Prostate gland (tissue), 2 donors: Measurements from ENCODE around the gene RXRB. TPM values are rescaled to one million over a fixed set of nuclear protein-coding genes. Genes with fewer than 3 reads are reported as not detected.

Experiments
- DNase-seq: peaks from one replicate; pipeline ENCODE4 v3.0.0-alpha.2; 2019; ENCODE audit warnings: low spot score
- H3K27ac ChIP-seq, 2 donors: fragments of 200-600 bp; sonication (generic); 2 replicates each; pipeline ENCODE4 v1.5.1; 2017 to 2019
- H3K27me3 ChIP-seq: fragments of 200-600 bp; sonication (generic); replicated peaks from 2 replicates; pipeline ENCODE4 v1.5.1; 2019; ENCODE audit not compliant: insufficient read depth
- H3K36me3 ChIP-seq, 2 donors: fragments of 200-600 bp; sonication (generic); 1 replicate in 1 of 2; 2 replicates in 1 of 2; pipeline versions ENCODE4 v1.5.1 to v1.8.1; 2017 to 2019
- H3K4me1 ChIP-seq: fragments of 200-600 bp; sonication (generic); replicated peaks from 2 replicates; pipeline ENCODE4 v1.5.1; 2019
- H3K4me3 ChIP-seq, 2 donors: fragments of 200-600 bp; sonication (generic); 2 replicates each; pipeline ENCODE4 v1.5.1; 2017 to 2019
- H3K9me3 ChIP-seq: fragments of 200-600 bp; sonication (generic); 2 replicates; pipeline ENCODE4 v1.5.1; 2017
- CTCF ChIP-seq, 4 experiments: fragments of 200-600 bp in 2 of 4; fragments of 450-650 bp in 2 of 4; sonication (generic) in 2 of 4; IDR thresholded peaks; 1 replicate in 3 of 4; 2 replicates in 1 of 4; pipeline ENCODE4 v1.5.1; 2016 to 2019; ENCODE audit warnings: antibody characterized with exemption in 4 of 4, mild to moderate bottlenecking in 2 of 4, moderate library complexity in 2 of 4
- POLR2A ChIP-seq: fragments of 450-650 bp; IDR thresholded peaks from one replicate; pipeline ENCODE4 v1.6.1; 2016; ENCODE audit warnings: antibody characterized with exemption, mild to moderate bottlenecking
- POLR2AphosphoS5 ChIP-seq: sonication (generic); formaldehyde crosslinking; IDR thresholded peaks from one replicate; pipeline ENCODE4 v1.6.1; 2017; ENCODE audit warnings: antibody characterized with exemption
- WGBS: methylation state at CpG from one replicate; pipeline ENCODE4 v1.1.5; 2018; 5-methylcytosine and 5-hydroxymethylcytosine counted together
- intact Hi-C: fragments of 100-400 bp; cut with DNase I; formaldehyde crosslinking; loops from one replicate; pipeline ENCODE4 v1.14.2; 2022
- total RNA-seq, 2 donors: library from RNA; depleted of rRNA; stranded (reverse); fragments of >200 nt; gene quantifications; one replicate each; pipeline ENCODE4 v1.1.0, GENCODE V29; 2016

The RXRB gene
- total RNA-seq, 2 donors from 2014 or later: 30.6 to 40.5 TPM

DNA sequence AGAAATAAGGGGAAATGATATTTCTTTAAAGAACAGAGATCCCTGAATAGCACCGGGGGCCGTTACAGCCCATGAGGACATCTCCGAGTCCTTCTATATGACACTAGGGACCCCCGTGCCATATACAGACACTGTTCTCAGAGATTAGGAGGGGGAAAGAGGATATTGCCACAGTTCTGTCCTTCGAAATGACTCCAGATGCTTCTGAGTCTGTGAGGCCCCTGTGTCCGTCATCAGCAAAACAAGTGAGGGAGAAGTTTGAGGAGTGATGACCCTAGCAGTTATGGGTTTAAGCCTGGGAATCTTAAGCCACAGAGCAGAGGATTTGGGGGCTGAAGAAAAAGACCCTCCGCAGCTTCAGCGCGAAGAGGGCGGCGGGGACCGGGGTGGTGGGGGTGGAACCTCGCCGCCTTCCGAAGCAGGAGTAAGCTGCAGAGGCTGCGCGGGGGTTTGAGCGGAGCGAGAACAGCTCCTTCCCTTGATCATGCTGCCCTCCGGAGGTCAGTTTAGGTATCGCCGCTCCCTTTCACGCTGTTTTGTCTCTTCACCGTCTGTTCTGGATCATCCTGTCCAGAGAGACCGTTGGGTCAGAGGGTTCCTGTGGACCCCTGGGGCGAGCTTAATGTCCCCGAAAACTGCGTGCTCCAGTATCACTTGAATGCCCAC is 47.6 kb upstream of the RXRB start:
- Histone ChIP-seq H3K9me3 (no peaks in the 10 kb centered on the region), H3K36me3 (no peaks in the 10 kb centered on the region), H3K4me3 (peak overlapping the region; percentile 41 to 44), H3K4me1 (no peaks in the 10 kb centered on the region), H3K27ac (peak overlapping the region; percentile 88 to 91), H3K27me3 (no peaks in the 10 kb centered on the region)
- intact Hi-C loops: loop anchor here (1.0 to 10.0 kb wide), 4 partner anchors 47 to 233 kb away; partner anchors contain the start of genes RXRB and SLC39A7
- TF ChIP-seq POLR2AphosphoS5 (peak; percentile 71), CTCF (IDR thresholded peaks at IDR 0.05) (peak; percentile 89 to 98 (median 94)), POLR2A (no peak)
- WGBS: 1% methylated on average over 28 of the region's 28 CpGs
- DNase-seq: peak; percentile 88

DNA sequence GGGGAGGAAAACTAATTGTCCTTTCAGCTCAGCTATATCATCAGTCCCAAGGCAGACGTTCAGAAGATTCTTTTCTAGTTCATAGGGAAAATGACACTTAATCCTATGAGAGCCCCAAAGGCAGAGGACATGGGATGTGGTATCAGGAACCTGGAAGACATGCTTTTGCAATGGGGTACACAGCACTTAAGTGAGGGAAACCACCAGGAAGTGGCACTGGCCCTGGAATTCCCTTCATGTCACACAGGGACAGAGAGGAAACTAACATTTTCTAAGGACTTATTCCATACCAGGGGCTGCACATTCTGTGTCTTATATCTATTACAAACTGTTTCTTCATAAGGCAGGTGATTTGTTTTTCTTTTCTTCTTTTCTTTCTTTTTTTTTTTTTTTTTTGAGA is 43.0 kb upstream of the RXRB start:
- intact Hi-C loops: loop anchor here (10.0 kb wide), 1 partner anchor 119 kb away; no protein-coding TSS in a partner anchor
- no peaks in the 10 kb centered on the region for H3K36me3 ChIP-seq
- TF ChIP-seq POLR2AphosphoS5 (no peak), CTCF (IDR thresholded peaks at IDR 0.05) (no peak), POLR2A (no peak)
- no peaks in the 10 kb centered on the region for H3K4me1 ChIP-seq
- peaks cover 2% of the 10 kb centered on the region for H3K27me3 ChIP-seq
- H3K27ac ChIP-seq: no peak overlapping the region
- WGBS: 44% methylated on average over 1 of the region's 1 CpG
- H3K9me3 ChIP-seq: no peaks in the 10 kb centered on the region
- no peak overlapping the region for H3K4me3 ChIP-seq
- no peak for DNase-seq

DNA sequence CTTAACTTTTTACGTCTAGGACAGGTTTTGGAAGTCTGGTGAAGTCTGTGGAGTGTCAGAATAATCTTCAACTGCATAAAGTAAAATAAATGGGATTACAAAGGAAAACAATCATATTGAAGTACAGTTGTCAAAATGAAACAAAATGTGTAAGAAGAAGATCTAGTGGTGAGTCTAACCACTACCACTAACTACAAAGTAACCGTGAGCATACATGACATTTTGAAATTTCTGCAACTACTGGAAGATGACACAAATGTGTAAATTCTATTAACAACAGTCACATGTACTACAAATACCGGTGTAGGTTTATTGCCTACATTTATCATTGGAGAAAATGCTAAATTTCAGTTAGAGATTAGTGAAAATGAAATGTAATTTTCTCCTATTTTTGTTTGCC is 41.5 kb upstream of the RXRB start:
- TF ChIP-seq CTCF (IDR thresholded peaks at IDR 0.05) (no peak), POLR2AphosphoS5 (no peak), POLR2A (no peak)
- no peaks in the 10 kb centered on the region for H3K36me3 ChIP-seq
- DNase-seq: no peak
- H3K9me3 ChIP-seq: no peaks in the 10 kb centered on the region
- intact Hi-C loops: loop anchor here (10.0 kb wide), 1 partner anchor 117 kb away; no protein-coding TSS in a partner anchor
- H3K27me3 ChIP-seq: peaks cover 2% of the 10 kb centered on the region
- H3K4me3 ChIP-seq: no peak overlapping the region
- H3K27ac ChIP-seq: no peak overlapping the region
- WGBS: 53% methylated on average over 3 of the region's 3 CpGs
- H3K4me1 ChIP-seq: no peaks in the 10 kb centered on the region

- H3K4me3 ChIP-seq: no peak overlapping the region
- TF ChIP-seq POLR2AphosphoS5 (no peak), POLR2A (no peak), CTCF (IDR thresholded peaks at IDR 0.05) (no peak)
- H3K36me3 ChIP-seq: no peaks in the 10 kb centered on the region
- intact Hi-C loops: no loop called here
- no peaks in the 10 kb centered on the region for H3K9me3 ChIP-seq
- WGBS: 63% methylated on average over 2 of the region's 2 CpGs
- H3K27me3 ChIP-seq: peaks cover 5% of the 10 kb centered on the region
- no peak for DNase-seq
- no peak overlapping the region for H3K27ac ChIP-seq
- no peaks in the 10 kb centered on the region for H3K4me1 ChIP-seq
Measured at GRCh38 chr6:33237741-33238140, 37.3 kb upstream of the RXRB start.

DNA sequence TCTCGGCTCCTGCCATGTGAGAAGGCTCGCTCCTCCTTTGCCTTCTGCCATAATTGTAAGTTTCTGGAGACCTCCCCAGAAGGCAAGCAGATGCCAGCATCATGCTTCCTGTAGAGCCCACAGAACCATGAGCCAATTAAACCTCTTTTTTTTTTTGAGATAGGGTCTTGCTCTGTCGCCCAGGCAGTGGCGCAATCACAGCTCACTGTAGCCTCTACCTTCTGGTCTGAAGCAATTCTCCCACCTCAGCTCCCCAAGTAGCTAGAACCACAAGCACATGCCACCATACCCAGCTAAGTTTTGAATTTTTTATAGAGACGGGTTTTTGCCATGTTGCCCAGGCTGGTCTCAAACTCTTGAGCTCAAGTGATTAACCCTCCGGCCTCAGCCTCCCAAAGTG is 36.4 kb upstream of the RXRB start:
- H3K9me3 ChIP-seq: no peaks in the 10 kb centered on the region
- intact Hi-C loops: no loop called here
- 89% methylated on average over 6 of the region's 6 CpGs for WGBS
- H3K36me3 ChIP-seq: no peaks in the 10 kb centered on the region
- DNase-seq: no peak
- H3K4me1 ChIP-seq: no peaks in the 10 kb centered on the region
- H3K27me3 ChIP-seq: peaks cover 4% of the 10 kb centered on the region
- TF ChIP-seq CTCF (IDR thresholded peaks at IDR 0.05): no peak
- TF ChIP-seq POLR2A: no peak
- TF ChIP-seq POLR2AphosphoS5: no peak
- no peak overlapping the region for H3K27ac ChIP-seq
- H3K4me3 ChIP-seq: no peak overlapping the region
